ENCODE data around the gene TKT. TPM values are rescaled to one million over a fixed set of nuclear protein-coding genes. Genes with fewer than 3 reads are reported as not detected.

Gene TKT, protein sequence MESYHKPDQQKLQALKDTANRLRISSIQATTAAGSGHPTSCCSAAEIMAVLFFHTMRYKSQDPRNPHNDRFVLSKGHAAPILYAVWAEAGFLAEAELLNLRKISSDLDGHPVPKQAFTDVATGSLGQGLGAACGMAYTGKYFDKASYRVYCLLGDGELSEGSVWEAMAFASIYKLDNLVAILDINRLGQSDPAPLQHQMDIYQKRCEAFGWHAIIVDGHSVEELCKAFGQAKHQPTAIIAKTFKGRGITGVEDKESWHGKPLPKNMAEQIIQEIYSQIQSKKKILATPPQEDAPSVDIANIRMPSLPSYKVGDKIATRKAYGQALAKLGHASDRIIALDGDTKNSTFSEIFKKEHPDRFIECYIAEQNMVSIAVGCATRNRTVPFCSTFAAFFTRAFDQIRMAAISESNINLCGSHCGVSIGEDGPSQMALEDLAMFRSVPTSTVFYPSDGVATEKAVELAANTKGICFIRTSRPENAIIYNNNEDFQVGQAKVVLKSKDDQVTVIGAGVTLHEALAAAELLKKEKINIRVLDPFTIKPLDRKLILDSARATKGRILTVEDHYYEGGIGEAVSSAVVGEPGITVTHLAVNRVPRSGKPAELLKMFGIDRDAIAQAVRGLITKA
- total RNA-seq (2021; ENCODE audit: unreplicated experiment) (634 TPM), Bru-seq, nascent RNA (percentile 86 among the genes with signal in this experiment), BruChase-seq, experiment 1, labeled RNA remaining after a 6-hour chase (percentile 89 among the genes with signal in this experiment), BruChase-seq, experiment 2, labeled RNA remaining after a 2-hour chase (percentile 87 among the genes with signal in this experiment)
- 697 and 731 TPM in 2 replicates for polyA plus RNA-seq (2012)
- long read RNA-seq, full-length matches to known transcripts: 930 of 1,211 reads
- long read RNA-seq, partial matches to known transcripts: 202 of 1,211 reads
- long read RNA-seq, other reads (novel, unspliced or antisense): 79 of 1,211 reads

DNA sequence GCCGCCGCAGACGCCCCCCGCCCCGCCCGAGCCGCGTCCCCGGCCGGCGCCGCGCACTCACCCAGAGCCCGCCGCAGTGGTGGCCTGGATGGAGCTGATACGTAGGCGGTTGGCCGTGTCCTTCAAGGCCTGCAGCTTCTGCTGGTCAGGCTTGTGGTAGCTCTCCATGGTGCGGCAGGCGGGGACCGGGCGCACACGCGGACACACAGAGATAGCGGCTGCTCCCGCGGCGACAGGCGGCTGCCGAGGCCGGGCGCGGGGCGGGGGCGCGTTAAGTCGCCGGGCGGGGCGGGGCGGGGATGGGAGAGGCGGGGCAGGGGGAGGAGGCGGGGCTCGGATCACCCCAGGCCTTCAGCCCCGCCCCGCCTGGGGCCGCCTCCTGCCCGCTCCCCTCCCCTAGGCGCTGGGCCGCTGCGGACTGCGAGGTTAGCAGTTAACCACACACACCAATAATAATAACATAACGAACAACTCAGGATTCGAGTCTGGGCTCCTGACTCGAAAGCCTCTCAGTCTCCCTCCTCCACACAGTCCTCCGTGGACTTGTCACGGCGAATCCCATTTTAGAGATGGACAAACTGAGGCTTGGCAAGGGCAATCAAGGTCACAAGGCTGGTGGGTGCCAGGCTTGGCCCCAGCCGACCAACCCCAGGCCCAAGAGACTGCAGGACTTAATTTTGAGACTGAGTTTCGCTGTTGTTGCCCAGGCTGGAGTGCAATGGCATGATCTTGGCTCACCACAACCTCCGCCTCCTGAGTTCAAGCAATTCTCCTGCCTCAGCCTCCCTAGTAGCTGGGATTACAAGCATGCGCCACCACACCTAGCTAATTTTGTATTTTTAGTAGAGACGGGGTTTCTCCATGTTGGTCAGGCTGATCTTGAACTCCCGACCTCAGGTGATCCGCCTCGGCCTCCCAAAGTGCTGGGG is at the start of gene TKT:
TKT (minus strand) TSS at position 248 of the 929 bp plus-strand sequence; CDS start at position 168, 80 bp downstream.
- H3K9me3 ChIP-seq (ENCODE audit: control insufficient read depth in 1 of 2, insufficient read depth in 1 of 2, low read depth in 1 of 2, low read length in 2 of 2): no peaks in the 10 kb centered on the region
- H3K36me3 ChIP-seq (ENCODE audit: control insufficient read depth in 1 of 2, insufficient read depth in 2 of 2, low read length in 2 of 2): peaks cover 2 to 19% of the 10 kb centered on the region in 2 experiments; a peak in 1 of 4 replicates
- H3K27ac ChIP-seq (ENCODE audit: low read depth, low read length): peak within 1 kb of the TSS; percentile 92
- BruUV-seq (replicated peaks): no TSS peak
- ChIA-PET CTCF (interaction anchor here (0.6 kb wide), 1 partner anchor 162 kb away, joined by 4 read pairs; no protein-coding TSS in a partner anchor), POLR2A (interaction anchor here (0.6 to 1.7 kb wide), 5 partner anchors 10 to 911 kb away, joined by 3 to 5 read pairs (median 3); no protein-coding TSS in a partner anchor), RAD21 (ENCODE audit: low non-redundant PET in 1 of 2, low total read pairs in 2 of 2, uncharacterized antibody in 2 of 2, unreplicated experiment in 2 of 2) (no interaction called here)
- H3K9ac ChIP-seq (ENCODE audit: low read length): peak within 1 kb of the TSS; percentile 96
- peaks cover 17% of the 10 kb centered on the region; the same call in 1 of the 2 replicates for H4K20me1 ChIP-seq (ENCODE audit: insufficient read depth)
- H3K27me3 ChIP-seq (ENCODE audit: insufficient read depth, low read length): no peaks in the 10 kb centered on the region
- H3K4me3 ChIP-seq (replicated peaks in 1 of 2; ENCODE audit: low read depth in 1 of 2, low read length in 2 of 2): peak within 1 kb of the TSS; percentile 73 to 93
- no peak for DNase-seq (ENCODE audit: low read depth, low spot score)
- H3K4me1 ChIP-seq (ENCODE audit: control insufficient read depth in 1 of 2, insufficient read depth in 2 of 2, low read length in 2 of 2): peaks cover 25 to 39% of the 10 kb centered on the region in 2 experiments
- intact Hi-C loops (cut with micrococcal nuclease): no loop called here
- ATAC-seq: peak; percentile 83
- H3K4me2 ChIP-seq (ENCODE audit: low read length): peak within 1 kb of the TSS; percentile 97
- peaks cover 47% of the 10 kb centered on the region for H3K79me2 ChIP-seq (ENCODE audit: insufficient read depth, low read length)
- H3K9me2 ChIP-seq (ENCODE audit: insufficient read depth): no peaks in the 10 kb centered on the region
- peak within 1 kb of the TSS; percentile 45 for H2AFZ ChIP-seq (ENCODE audit: low read depth, low read length, poor library complexity, severe bottlenecking)
- TF ChIP-seq, protein P1, sequence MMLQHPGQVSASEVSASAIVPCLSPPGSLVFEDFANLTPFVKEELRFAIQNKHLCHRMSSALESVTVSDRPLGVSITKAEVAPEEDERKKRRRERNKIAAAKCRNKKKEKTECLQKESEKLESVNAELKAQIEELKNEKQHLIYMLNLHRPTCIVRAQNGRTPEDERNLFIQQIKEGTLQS (IDR thresholded peaks at IDR 0.05): no peak
- peak; percentile 85 for TF ChIP-seq SIN3A (IDR thresholded peaks at IDR 0.05; ENCODE audit: low read depth)
- TF ChIP-seq, protein P2, sequence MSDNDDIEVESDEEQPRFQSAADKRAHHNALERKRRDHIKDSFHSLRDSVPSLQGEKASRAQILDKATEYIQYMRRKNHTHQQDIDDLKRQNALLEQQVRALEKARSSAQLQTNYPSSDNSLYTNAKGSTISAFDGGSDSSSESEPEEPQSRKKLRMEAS (IDR thresholded peaks at IDR 0.05): peak; percentile 52
- 0 out of 2 replicates have a peak, but pooled peaks have one; percentile 28 for TF ChIP-seq SP1 (IDR thresholded peaks at IDR 0.05; ENCODE audit: low read depth)
- TF ChIP-seq POLR2AphosphoS5 (IDR thresholded peaks at IDR 0.05; ENCODE audit: low read depth, low read length): peak; percentile 94
- TF ChIP-seq POLR2A (IDR thresholded peaks at IDR 0.05; ENCODE audit: borderline replicate concordance, extremely low read depth, insufficient read depth, insufficient read length): peak; percentile 66
- TF ChIP-seq ZFX (IDR thresholded peaks at IDR 0.05): peak; percentile 72
- TF ChIP-seq EGR1 (IDR thresholded peaks at IDR 0.05; ENCODE audit: low read depth): 0 out of 2 replicates have a peak, but pooled peaks have one; percentile 30
- TF ChIP-seq ELF1 (IDR thresholded peaks at IDR 0.05; ENCODE audit: borderline replicate concordance, low read depth): no peak
- TF ChIP-seq ZNF274 (IDR thresholded peaks at IDR 0.05; ENCODE audit: low read depth, low read length): no peak
- TF ChIP-seq CBX3 (IDR thresholded peaks at IDR 0.05; ENCODE audit: low read depth): peak; percentile 95; the same call in 1 of the 2 replicates

Measured in HCT116 (cell line).